Measurements from ENCODE around the gene SMIM29.

Gene SMIM29

DNA sequence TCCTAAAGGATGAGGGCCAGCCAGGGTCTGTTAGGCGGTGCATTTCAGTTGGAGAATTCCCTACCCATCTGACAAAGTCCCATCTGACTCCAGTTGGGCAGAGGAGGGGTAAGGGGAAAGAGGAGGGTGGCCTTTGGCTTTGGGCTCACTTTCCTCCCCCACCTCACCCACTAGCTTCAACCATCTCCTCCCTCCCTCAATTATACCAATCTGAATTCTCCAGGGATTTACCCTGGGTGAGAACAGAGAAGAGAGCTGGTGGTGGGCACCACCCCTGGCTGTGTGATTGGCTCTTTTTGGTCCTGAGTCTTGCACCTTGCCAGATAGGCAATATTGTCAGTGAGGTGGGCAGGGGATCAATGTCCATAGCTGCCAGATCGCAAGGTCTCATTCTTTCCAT is 8.9 kb downstream of the SMIM29 start:
- no peak for DNase-seq

DNA sequence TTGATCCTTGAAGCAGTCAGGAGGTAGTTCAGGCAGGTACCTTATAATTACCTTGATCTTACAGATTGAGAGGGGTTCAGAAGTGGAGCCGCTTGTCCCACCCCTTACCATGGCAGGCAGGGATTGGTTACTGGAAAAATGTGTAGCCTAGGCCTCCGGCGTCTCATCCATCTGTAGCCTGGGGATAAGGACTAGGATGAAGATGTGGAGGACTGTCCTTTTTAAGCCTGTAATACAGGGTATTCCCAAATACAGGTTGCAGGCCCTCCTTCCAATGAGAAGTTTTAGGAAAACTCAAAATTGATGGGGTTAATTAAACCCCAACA is 9.3 kb downstream of the SMIM29 start:
- DNase-seq = no peak

DNA sequence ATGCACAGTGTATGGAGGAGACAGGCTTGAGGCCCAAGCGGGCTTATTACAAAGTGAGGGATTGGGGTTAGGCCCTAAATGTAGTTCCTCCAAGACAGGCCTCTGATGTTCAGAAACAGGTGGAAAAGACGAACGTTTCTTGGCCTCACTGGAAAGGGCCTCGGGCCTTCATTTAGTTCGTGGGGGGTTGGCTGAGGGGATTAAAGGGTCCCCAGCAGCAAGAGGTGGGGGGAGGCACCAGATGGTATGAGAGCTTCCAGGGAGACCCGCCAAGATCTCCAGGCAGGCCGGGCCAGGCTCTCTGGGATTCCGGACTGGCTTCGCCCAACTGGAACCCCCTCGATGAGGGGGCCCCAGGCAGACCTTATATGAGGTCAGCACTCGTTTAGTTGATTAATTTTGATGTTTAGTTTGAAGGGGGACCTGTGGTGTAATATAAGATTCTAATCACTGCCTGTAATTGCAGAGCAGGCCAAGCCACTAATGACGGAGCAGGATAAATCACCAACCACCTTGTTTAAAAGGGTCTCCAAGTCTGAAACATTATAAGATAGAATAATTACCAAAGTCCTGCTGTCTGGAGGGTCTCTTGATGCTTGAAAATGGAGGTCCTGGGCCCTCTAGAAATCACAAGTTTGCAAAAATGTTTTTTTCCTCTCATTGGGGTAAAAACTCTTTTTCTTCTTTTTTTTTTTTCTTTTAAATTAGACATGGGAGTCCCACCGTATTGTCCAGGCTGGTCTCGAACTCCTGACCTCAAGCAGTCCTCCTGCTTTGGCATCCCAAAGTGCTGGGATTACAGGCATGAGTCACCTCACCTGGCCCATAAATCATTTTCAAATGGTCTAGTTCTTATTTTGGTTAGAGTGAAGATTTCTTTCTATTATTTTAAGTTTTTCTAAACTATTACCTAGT is 10.0 kb downstream of the SMIM29 start:
- DNase-seq = no peak

DNA sequence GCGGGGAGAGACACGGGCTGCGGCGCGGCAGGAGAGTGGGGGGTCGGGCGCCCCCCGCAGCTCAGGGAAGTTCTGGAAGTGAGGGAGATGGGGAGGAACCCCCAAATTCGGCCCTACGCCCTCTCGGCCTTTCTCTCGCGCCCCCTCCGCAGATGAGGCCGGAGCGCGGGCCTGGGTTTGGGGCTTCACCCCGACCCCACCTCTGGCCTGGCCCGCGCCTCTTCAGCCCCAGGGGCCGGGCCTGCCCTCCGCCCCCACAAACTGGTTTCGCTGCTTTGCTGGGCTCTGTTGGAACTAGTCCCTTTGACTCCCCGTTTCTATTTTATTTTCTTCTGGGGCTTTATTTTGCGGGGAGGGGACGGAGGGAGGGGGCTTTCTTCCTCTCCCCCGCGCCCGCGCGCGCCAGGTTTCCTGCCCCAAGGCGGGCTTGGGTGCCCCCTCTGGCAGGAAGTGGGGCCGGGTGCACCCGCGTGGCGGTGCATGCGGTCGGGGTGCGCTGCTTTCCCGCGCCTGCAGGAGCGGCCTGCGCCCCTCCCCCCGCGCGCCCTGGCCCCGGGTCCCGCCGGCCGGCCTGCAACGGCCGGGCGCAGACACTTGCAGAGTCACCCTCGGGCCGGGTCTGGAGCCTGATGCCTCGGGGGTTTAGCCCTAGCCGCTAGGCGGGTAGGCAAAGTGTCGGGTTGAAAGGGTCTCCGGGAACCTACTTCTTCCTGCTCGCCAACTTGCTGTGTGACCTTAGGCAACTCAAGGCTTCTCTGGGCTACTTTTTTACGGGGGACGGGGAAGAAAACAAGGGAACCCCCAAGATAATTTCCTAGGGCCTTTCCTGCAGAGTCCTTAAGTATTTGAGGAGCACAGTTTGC is 10.9 kb downstream of the SMIM29 start:
- peak; percentile 41 for DNase-seq

DNA sequence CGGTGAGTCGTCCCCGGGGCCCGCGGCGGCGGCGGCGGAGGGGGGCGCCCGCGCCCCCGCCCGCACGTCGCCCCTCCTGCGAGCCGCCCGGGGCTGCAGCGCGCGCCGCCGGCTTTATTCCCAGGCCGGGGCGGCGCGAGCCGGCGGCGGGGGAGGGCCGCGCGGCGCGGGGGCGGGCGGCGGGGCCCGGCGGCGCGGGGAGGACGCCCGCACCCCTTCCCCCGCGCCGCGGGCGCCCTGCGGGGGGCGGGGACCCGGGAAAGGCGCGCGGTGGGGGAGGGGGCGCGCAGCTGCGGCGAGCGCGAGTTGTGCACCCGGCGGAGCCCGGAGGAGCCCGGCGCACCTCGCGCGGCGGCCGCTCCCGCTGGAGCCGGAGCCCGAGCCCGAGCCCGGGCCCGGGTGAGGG is 11.5 kb downstream of the SMIM29 start:
- no peak for DNase-seq

DNA sequence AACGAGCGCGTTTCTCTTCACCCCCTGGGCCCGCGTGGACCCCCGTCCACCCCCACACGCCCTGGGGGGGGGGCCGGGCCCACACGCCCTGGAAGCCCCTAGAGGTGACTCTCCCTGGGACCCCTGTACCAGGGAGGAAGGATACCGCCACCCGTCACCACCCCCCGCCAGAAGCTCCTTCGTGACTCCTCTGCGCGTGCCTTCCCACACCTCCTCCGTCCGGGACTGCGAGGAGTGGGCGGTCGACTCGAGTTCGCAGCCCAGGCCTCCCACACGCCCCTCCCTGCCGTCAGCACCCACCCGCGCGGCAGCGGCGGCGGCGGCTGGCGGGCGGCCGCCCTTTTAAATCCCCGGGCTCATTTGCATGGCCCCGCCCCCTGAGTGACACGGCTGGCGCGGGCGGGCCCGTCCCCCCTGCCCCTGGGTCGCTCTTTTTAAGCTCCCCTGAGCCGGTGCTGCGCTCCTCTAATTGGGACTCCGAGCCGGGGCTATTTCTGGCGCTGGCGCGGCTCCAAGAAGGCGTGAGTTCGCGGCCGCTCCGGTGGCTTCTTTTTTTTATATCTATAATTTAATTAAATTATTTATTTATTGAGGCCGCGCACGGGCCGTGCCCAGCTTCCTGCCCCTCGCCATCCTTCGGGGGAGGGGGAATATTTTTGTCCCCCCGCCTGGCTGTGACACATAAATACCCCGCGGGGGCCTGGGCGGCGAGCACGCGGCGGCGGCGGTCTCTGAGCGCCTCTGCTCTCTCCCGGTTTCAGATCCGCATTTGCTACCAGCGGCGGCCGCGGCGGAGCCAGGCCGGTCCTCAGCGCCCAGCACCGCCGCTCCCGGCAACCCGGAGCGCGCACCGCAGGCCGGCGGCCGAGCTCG is 12.1 kb downstream of the SMIM29 start, which contains the start of gene HMGA1:
TSS of gene HMGA1 (plus strand) at position 431 of the 873 bp plus-strand sequence. CDS start 3,908 bp downstream, outside the sequence.
- DNase-seq = peak; percentile 88

DNA sequence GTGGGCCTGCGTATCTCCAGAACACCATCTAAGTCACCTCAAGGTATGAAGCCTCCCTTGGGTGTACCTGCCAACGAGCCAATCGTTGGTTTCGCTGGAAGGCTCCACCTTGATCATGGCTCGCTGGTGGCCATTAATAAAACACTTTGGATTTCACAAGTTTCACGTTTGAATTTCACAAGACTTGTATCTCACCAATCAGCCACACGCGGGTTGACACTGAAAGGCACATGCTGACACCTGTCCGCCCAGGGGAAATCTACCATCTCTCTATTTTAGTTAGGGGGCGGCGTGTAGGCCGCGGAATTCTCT is 12.7 kb downstream of the SMIM29 start:
- DNase-seq = no peak

DNA sequence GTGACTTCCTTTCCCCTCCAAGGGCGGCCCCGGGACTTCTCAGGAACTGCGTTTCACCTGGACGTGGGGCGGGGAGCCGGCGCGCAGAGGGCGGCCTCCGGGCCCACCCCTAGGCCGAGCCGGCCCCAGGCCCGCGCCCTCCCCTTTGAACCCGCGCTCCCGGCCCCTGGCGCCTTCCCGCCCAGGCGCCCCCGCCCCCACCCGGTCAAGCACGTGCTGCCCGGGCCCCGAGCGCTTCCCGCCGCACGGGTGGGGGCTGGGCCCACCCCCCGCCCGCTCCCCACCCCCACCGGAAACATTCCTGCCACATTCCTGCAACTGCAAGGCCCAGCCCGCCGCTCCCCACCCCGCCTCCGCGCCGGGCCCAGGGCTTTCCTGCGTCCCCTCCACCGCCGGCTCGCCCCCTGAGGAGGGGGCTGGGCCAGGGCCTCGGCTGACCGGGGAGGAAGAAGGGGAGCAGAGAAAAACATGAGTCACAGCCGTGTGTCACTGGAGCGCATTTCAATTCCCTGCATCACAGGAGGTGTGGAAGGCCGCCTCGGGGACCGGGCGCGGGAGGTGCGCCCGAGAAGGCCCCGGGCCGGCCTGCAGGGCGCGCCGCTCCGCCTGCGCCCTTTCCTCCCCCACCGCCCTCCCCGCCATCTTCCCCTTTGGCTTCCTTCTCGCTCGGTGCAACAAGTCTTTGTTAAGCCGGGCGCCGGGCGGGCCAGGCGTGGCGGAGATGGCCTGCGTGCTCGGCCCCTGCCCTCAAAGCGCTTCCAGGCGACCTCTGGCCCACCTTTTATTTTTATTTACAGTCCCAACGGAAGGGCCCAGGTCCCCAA is 13.3 kb downstream of the SMIM29 start:
- peak; percentile 84 for DNase-seq

DNA sequence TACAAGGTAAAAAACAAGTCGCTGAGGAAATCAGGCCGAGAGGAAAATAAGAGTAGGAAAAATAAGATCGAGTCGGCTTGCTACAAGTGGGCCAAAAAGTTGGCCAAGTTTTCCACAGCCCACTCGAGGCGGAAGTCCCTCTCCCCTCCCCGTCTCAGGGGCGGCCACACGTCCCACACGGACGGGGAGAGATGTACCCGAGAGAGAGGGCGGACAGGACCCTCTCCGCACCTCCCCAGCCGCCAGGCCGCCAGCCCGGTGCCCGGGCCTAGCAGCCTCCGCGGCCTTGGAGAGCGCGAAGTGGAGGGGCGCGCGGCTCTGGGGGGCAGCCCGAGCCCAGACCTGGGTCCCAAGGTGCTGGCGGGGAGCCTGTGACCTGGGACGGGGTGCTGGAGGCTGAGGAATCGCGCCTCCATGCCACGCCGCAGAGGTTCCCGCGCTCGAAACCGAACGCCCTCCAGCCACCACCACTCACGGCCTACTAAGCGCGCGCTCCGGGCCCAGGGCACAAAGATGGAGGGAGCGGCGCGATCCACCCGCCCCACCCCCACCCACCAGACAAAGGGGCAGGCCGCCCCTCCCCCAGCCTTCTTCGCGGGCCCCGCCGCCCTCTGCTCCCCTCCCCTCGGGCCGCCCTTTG is 14.0 kb downstream of the SMIM29 start:
- DNase-seq = no peak

DNA sequence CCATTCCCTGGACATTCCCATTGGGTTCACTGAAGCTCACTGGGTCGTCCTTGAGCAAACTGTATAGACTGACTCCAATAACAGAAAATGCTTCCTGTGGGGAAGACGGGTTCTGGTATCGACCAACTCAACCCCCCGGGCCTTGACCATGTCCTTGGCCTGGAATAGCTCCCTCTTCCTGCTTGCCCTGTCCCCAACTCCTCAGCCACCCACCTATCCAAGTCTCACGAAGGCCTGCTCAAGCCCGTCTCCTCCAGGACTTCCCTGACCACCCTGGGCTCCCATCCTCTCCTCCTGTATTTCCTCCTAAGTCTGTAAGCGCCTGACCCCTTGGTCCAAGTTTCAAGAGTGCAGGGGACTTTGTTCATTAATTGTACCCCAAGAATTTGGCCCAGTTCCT is 14.9 kb downstream of the SMIM29 start:
- DNase-seq = no peak

DNA sequence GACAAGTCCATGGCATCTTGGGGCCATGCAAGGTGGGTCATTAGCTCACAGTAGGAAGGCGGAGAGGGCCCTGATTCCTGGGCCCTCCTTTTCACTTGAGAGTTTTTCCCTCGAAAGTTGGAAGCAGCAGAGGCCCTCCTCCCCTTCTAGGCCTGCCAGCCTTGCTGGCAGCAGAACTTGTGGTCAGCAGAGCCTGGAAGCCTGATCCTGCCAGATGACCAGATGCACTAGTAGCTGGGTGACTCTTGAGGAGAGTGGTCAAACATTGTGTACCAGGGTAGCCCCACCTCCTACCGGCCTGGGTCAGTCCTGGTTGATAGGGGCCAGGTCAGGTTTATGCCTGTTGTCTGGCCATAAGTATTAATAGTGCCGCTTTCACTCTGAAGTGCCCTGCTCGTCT is 15.9 kb downstream of the SMIM29 start:
- no peak for DNase-seq

DNA sequence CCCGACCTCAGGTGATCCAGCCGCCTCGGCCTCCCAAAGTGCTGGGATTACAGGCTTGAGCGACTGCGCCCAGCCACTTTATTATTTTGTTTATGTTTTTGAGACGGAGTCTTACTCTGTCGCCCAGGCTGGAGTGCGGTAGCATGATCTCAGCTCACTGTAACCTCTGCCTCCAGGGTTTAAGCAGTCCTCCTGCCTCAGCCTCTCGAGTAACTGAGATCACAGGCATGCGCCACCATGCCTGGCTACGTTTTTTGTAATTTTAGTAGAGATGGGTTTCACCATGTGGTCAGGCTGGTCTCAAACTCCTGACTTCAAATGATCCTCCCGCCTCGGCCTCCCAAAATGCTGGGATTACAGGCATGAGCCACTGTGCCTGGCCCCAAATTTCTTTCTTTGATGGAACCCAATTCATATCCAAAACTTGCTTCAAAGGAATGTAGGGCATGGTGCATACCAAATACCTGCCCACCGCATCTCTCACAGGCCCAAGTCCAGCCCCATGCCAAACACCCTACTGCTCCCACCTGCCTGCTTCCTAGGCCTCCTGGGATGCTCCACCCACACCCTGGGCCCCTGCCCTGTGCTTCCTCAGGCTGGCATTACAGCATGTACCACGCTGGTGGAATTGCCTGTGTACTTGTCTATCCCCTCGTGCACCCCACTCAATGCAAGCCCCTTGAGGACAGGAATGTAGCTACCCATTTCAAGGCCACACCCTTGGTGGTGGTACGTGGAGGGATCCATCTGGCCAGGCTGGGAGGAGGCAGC is 17.1 kb downstream of the SMIM29 start:
- DNase-seq = no peak

DNA sequence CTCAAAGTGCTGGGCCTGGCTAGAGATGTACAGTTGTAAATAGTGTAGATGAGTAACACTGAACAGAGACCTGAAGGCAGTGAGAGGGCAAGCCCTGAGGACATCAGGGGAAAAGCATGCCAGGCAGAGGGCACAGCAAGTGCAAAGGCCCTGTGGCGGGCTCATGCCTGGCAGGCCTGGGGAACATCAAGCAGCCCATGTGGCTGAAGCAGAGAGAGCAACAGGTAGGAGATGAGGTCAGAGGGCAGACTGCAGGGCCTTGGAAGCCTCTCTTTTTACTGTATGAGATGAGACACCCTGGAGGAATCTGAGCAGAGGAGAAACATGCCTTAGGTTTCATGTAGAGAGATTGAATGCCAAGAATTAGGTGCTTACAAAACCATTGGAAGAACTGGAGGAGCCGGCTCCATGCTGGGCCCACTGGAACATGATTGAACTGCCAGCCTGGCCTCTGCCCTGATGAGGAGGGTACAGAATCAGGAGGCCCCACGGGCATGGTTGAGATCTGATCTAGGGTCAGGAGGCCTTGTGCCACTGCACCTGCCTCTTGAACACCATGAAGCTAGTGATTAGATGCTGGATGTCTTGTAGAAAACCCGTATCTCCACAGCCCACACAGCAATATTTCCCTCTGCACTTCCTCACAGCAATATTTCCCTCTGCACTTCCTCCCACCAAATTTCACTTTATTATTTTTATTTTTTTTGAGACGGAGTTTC is 18.0 kb downstream of the SMIM29 start:
- no peak for DNase-seq

DNA sequence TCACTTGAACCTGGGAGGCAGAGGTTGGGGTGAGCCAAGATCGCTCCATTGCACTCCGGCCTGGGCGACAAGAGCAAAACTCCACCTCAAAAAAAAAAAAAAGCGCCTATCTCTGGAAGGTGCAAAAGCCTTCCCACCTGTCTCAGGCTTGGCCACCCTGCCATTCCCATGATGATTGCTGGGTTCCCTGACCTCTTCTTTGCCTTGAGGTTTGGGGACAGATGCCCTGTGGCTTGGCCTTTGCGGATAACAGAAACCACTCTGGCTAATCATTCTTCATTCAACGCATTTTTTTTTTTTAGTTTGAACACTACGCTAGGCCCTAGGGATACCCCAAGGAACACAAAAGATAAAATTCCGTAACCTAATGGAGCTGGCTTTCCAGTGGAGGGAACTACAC is 18.9 kb downstream of the SMIM29 start:
- DNase-seq = no peak

DNA sequence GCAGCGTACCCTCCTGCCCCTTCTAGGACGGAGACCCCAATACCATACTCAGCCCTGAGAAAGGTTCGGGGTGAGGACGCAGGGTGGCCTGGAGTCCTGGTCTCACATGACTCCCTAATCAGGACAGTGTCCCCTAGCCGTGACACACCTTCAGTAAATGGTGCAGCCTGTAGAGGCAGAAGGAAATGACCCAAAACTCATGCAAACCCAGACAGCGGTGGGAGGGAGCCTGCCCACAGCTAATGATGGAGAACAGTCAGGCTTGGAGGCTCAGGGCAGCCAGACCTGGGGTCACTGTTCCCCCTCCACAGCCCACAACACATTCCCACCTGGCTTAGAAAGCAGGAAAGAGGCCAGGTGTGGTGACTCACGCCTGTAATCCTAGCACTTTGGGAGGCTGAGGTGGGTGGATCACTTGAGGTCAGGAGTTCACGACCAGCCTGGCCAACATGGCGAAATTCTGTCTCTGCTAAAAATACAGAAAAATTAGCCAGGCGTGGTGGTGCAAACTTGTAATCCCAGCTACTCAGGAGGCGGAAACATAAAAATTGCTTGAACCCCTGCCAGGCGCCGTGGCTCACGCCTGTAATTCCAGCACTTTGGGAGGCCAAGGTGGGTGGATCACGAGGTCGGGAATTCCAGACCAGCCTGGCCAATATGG is 20.9 kb downstream of the SMIM29 start:
- DNase-seq = no peak

DNA sequence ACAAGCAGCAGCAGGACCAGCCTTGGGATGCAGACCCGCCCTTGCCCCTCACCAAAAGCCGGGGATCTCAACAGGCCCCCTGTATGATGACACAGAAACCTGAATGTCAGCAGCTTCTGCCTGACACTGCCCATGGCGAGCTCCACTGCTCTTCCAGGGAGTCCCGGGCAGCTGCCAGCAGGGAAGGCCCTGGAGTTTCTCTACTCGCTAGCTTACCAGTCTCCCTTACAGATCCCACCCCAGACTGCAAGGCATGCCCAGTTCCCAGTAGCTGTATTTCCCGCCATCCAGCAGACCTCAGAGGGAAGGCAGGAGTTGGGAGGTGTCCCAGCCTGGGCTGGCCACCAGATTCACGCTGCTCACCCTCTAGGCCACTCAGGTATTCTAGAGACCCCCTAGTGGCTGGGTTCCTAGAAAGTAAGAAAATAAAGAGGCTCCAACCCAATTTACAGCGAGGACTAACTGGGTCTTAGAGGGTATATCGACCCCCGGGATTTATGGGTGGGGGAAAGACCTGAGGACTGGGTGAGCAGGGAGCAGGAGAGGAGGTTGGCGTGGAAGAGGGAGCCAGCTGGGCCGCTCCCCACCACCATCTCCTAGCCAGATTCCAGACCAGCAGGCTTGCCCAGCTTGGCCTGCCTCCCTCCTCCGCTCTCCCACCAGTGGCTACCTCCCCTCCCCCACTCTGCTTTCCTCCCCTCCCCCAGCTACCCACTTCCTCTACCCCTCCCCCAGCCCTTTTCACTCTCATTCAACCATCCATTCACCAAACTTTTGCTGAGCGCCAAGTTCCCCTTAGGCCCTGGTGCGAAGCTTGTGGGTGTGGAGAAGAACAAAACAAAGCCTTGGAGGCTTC is 21.8 kb downstream of the SMIM29 start:
- DNase-seq = no peak

DNA sequence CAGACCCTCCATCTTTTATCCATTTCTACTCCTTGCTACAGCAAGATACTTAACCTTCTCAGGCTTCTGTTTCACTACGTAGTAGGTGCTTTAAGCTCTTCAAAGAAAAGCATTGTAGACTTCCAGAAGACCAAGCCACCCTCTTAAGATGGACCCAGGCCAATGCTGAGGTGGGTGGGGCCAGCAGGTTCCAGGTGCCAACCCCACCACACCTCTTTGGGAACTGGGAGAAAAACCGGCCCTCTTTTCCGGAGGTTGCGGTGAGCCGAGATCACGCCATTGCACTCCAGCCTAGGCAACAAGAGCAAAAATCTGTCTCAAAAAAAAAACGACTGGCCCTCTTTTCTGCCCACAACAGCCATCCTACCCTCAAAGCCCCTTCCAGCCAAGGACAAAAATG is 22.7 kb downstream of the SMIM29 start:
- DNase-seq = no peak

DNA sequence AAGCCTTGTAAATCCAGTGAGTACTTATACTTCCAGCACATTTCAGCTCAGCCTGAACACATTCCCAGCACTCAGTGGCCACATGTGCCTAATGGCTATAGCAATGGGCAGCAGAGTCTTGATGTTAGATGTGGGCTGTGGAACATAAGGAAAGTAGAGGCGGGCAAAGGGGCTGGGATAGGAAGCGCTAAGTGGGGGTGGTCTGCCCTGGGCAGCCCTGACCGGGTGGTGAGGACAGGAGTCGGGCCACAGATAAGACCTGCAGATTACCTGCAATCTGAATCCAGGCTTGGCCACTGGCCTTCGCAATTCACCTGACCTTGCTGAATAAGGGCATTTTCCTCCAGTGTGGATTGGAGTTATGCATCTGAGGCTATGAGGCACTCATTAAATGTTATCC is 23.3 kb downstream of the SMIM29 start:
- no peak for DNase-seq
